ENCODE measurements around the gene RGS6. TPM values are rescaled to one million over a fixed set of nuclear protein-coding genes. Genes with fewer than 3 reads are reported as not detected.

RGS6 gene
- polyA plus RNA-seq, 3 donors = not detected

DNA sequence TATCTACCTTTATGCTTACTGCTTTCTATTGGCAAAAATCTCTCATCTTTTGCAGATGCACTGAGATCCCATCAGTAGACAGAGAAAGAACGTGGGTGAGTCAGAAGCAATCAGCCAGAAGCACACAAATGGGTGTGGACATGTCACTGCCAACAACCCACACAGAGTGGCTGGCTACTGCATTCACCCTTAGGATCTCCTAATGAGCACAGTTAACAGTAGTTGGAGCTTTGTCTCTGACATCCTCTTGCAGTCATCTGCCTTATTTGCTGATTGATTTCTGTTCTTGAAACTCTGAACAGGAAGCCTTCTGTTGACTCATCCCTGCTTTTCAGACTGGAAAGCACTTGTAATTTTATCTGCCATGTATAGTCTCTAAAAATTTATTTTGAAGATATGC, 117.2 kb downstream of the RGS6 start:
- H3K9me3 ChIP-seq (replicated peaks in 1 of 2; ENCODE audit: control insufficient read depth in 1 of 2, insufficient read depth in 1 of 2, low read length in 2 of 2) = no peaks in the 10 kb centered on the region
- no peaks in the 10 kb centered on the region for H4K20me1 ChIP-seq (ENCODE audit: insufficient read depth, low read length)
- H3K27ac ChIP-seq (ENCODE audit: low read depth in 1 of 2, low read length in 2 of 2) = no peak overlapping the region
- no peak overlapping the region for H2AFZ ChIP-seq (ENCODE audit: insufficient read depth, low read depth, low read length, poor library complexity, severe bottlenecking)
- no peak overlapping the region for H3K4me2 ChIP-seq (replicated peaks; ENCODE audit: extremely low read depth, low read length, poor library complexity, severe bottlenecking)
- no peak overlapping the region for H3K4me3 ChIP-seq (replicated peaks in 1 of 3; ENCODE audit: low read depth in 2 of 3, low read length in 3 of 3)
- DNase-seq = no peak
- no peak for TF ChIP-seq CTCF (IDR thresholded peaks at IDR 0.05)
- peaks cover 0 to 2% of the 10 kb centered on the region in 2 donors for H3K27me3 ChIP-seq (ENCODE audit: control insufficient read depth in 2 of 2, insufficient read depth in 2 of 2, low read length in 2 of 2)
- H3K79me2 ChIP-seq (ENCODE audit: insufficient read depth, low read length) = no peaks in the 10 kb centered on the region
- Mint-ChIP-seq H3K27me3 (ENCODE audit: low read depth in 3 of 3) (peaks cover 0 to 9% (median 4%) of the 10 kb centered on the region in 3 donors), H3K9me3 (peaks cover 0 to 5% (median 2%) of the 10 kb centered on the region in 7 donors), H3K4me1 (no peaks in the 10 kb centered on the region), H3K4me3 (no peak overlapping the region), H3K27ac (no peak overlapping the region), H3K36me3 (no peaks in the 10 kb centered on the region)
- intact Hi-C loops (cut with micrococcal nuclease) = no loop called here
- 80% methylated on average over 1 of the region's 1 CpG for WGBS (ENCODE audit: insufficient coverage)
- H3K36me3 ChIP-seq (replicated peaks in 1 of 2; ENCODE audit: control insufficient read depth in 1 of 2, insufficient read depth in 2 of 2, low read length in 2 of 2) = no peaks in the 10 kb centered on the region
- H3K4me1 ChIP-seq (ENCODE audit: control insufficient read depth in 1 of 2, insufficient read depth in 2 of 2, low read length in 2 of 2) = no peaks in the 10 kb centered on the region
- no peak overlapping the region for H3K9ac ChIP-seq (ENCODE audit: insufficient read depth, low read length, poor library complexity, severe bottlenecking)

- H3K4me1 ChIP-seq (ENCODE audit: control insufficient read depth in 1 of 2, insufficient read depth in 2 of 2, low read length in 2 of 2) = no peaks in the 10 kb centered on the region
- Mint-ChIP-seq H3K9me3 (peaks cover 0 to 4% (median 0%) of the 10 kb centered on the region in 7 donors), H3K4me1 (no peaks in the 10 kb centered on the region), H3K36me3 (no peaks in the 10 kb centered on the region), H3K4me3 (no peak overlapping the region), H3K27me3 (ENCODE audit: low read depth in 3 of 3) (peaks cover 0 to 8% (median 4%) of the 10 kb centered on the region in 3 donors), H3K27ac (no peak overlapping the region)
- no peaks in the 10 kb centered on the region for H3K36me3 ChIP-seq (replicated peaks in 1 of 2; ENCODE audit: control insufficient read depth in 1 of 2, insufficient read depth in 2 of 2, low read length in 2 of 2)
- H4K20me1 ChIP-seq (ENCODE audit: insufficient read depth, low read length) = no peaks in the 10 kb centered on the region
- no peak for TF ChIP-seq CTCF (IDR thresholded peaks at IDR 0.05)
- H3K4me2 ChIP-seq (replicated peaks; ENCODE audit: extremely low read depth, low read length, poor library complexity, severe bottlenecking) = no peak overlapping the region
- no peaks in the 10 kb centered on the region for H3K79me2 ChIP-seq (ENCODE audit: insufficient read depth, low read length)
- H3K4me3 ChIP-seq (replicated peaks in 1 of 3; ENCODE audit: low read depth in 2 of 3, low read length in 3 of 3) = no peak overlapping the region
- intact Hi-C loops (cut with micrococcal nuclease) = no loop called here
- H3K27me3 ChIP-seq (ENCODE audit: control insufficient read depth in 2 of 2, insufficient read depth in 2 of 2, low read length in 2 of 2) = peaks cover 0 to 2% of the 10 kb centered on the region in 2 donors
- no peak overlapping the region for H2AFZ ChIP-seq (ENCODE audit: insufficient read depth, low read depth, low read length, poor library complexity, severe bottlenecking)
- H3K9me3 ChIP-seq (replicated peaks in 1 of 2; ENCODE audit: control insufficient read depth in 1 of 2, insufficient read depth in 1 of 2, low read length in 2 of 2) = no peaks in the 10 kb centered on the region
- no peak for DNase-seq
- no CpG with 5 or more reads among the region's 2 CpGs for WGBS (ENCODE audit: insufficient coverage)
- H3K27ac ChIP-seq (ENCODE audit: low read depth in 1 of 2, low read length in 2 of 2) = no peak overlapping the region
- no peak overlapping the region for H3K9ac ChIP-seq (ENCODE audit: insufficient read depth, low read length, poor library complexity, severe bottlenecking)
Observed at GRCh38 chr14:72052356-72052755, 120.1 kb downstream of the RGS6 start.
